Chondrocyte (in vitro differentiated cells): ENCODE data around the gene PATL1. TPM values are rescaled to one million over a fixed set of nuclear protein-coding genes. Genes with fewer than 3 reads are reported as not detected.
"Not testable (repeated sequence)": the region's sequence is repeated elsewhere in the genome, so short reads cannot be mapped to it uniquely, and the experiment has no call there.

ENCODE experiments used
- DNase-seq: peaks from one replicate; pipeline ENCODE4 v3.0.0; 2021; ENCODE audit warnings: mixed read lengths, low spot score
- H3K27ac Mint-ChIP-seq: one replicate; pipeline ENCODE4 v1.8.0; 2021; ENCODE audit warnings: mild to moderate bottlenecking, moderate library complexity, mixed read lengths; ENCODE audit not compliant: unreplicated experiment
- H3K27me3 Mint-ChIP-seq: 2 replicates; pipeline ENCODE4 v1.8.0; 2021; ENCODE audit warnings: low read depth, mixed read lengths
- H3K36me3 Mint-ChIP-seq: 2 replicates; pipeline ENCODE4 v1.8.0; 2021; ENCODE audit warnings: low read depth, mixed read lengths
- H3K4me1 Mint-ChIP-seq: 2 replicates; pipeline ENCODE4 v1.8.0; 2021; ENCODE audit warnings: low read depth, mild to moderate bottlenecking, mixed read lengths
- H3K4me3 Mint-ChIP-seq: one replicate; pipeline ENCODE4 v1.8.0; 2021; ENCODE audit warnings: mild to moderate bottlenecking, moderate library complexity, mixed read lengths; ENCODE audit not compliant: unreplicated experiment
- H3K9me3 Mint-ChIP-seq: 2 replicates; pipeline ENCODE4 v1.8.0; 2021; ENCODE audit warnings: low read depth, mixed read lengths
- CTCF ChIP-seq: fragments of 200-600 bp; sonication (generic); IDR thresholded peaks from 2 replicates; pipeline ENCODE4 v1.5.0; 2021; ENCODE audit warnings: antibody characterized with exemption, mild to moderate bottlenecking, moderate library complexity
- total RNA-seq: library from RNA; stranded (reverse); gene quantifications from 3 replicates; pipeline ENCODE4 v1.2.1, GENCODE V29; 2021

Gene PATL1
- total RNA-seq, 1 donor from 2014 or later = 28.8 TPM

- Mint-ChIP-seq H3K27me3 (peaks cover 9% of the 10 kb centered on the region), H3K27ac (no peak overlapping the region), H3K36me3 (no peaks in the 10 kb centered on the region), H3K4me3 (no peak overlapping the region), H3K9me3 (no peaks in the 10 kb centered on the region), H3K4me1 (no peaks in the 10 kb centered on the region)
- no peak for DNase-seq
- no peak for TF ChIP-seq CTCF
Measured at GRCh38 chr11:59708537-59708936, 39.7 kb upstream of the PATL1 start.

DNA sequence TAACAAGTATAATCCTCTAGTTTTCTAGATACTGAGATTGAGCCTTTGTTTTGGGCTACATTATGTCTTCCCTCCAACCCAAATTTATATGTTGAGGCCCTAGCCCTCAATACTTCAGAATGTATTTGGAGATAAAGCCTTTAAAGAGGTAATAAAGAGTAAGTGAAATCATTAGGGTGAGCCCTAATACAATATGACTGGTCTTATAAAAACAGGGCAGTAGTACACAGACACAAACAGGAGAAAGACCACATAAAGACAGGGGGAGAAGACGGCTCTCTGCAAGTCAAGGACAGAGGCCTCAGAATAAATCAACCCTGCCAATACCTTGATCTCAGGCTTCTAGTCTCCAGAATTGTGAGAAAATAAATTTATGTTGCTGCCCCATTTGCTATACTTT is 38.5 kb upstream of the PATL1 start:
- DNase-seq = no peak
- Mint-ChIP-seq H3K4me1 (no peaks in the 10 kb centered on the region), H3K27me3 (peaks cover 4% of the 10 kb centered on the region), H3K4me3 (no peak overlapping the region), H3K27ac (no peak overlapping the region), H3K36me3 (no peaks in the 10 kb centered on the region), H3K9me3 (no peaks in the 10 kb centered on the region)
- no peak for TF ChIP-seq CTCF

DNA sequence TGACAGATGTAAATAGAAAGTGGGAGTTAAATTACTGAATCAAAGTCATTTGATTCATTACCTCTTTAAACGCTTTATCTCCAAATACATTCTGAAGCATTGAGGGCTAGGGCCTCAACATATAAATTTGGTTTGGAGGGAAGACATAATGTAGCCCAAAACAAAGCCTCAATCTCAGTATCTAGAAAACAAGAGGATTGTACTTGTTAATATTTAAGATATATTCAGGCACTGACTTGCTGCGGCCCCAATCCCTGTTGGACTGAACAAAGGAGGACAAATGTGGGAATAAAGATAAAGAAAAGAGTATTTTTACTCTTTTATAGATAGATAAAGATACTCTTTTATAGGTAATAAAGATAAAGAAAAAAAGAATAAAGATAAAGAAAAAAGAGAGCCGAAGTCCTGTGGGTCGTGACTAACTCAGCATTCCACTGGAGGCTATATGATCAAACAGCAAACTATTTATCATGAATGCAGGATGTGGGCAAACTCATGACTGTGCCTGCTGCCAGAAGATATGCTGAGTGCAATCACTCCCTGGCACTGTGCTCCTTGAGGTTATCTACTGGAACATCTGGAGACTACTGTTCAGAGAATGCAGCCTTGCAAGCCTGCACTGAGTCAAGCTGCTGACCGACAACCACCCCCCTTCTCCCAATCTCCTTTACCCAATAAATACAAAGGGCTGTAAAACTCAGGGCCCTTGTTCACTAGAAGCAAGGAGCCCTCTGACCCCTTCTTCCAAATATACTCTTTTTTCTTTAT is 37.9 kb upstream of the PATL1 start:
- no peaks in the 10 kb centered on the region for H3K9me3 Mint-ChIP-seq
- H3K4me1 Mint-ChIP-seq = no peaks in the 10 kb centered on the region
- H3K27ac Mint-ChIP-seq = no peak overlapping the region
- H3K4me3 Mint-ChIP-seq = no peak overlapping the region
- no peaks in the 10 kb centered on the region for H3K36me3 Mint-ChIP-seq
- no peak for TF ChIP-seq CTCF
- DNase-seq = no peak
- H3K27me3 Mint-ChIP-seq = peaks cover 4% of the 10 kb centered on the region

- no peak overlapping the region for H3K27ac Mint-ChIP-seq
- no peaks in the 10 kb centered on the region for H3K4me1 Mint-ChIP-seq
- no peak overlapping the region for H3K4me3 Mint-ChIP-seq
- peaks cover 4% of the 10 kb centered on the region for H3K27me3 Mint-ChIP-seq
- no peak for DNase-seq
- TF ChIP-seq CTCF = no peak
- no peaks in the 10 kb centered on the region for H3K9me3 Mint-ChIP-seq
- H3K36me3 Mint-ChIP-seq = no peaks in the 10 kb centered on the region
Measured at GRCh38 chr11:59705294-59705693, 36.5 kb upstream of the PATL1 start.

DNA sequence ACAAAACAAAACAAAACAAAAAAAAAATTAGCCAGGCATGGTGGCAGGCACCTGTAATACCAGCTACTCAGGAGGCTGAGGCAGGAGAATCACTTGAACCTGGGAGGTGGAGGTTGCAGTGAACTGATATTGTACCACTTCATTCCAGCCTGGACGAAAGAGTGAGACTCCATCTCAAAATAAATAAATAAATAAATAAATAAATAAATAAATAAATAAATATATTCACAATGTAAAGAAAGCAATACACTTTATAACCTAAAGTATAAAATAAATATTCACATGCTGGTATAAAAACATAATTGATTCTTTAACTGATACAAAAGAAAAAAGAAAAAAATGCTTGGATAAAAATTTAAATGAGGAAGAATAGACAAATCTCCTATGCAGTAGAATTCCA is 34.7 kb upstream of the PATL1 start:
- not testable (repeated sequence) for H3K9me3 Mint-ChIP-seq, H3K4me3 Mint-ChIP-seq, H3K4me1 Mint-ChIP-seq, DNase-seq, H3K27ac Mint-ChIP-seq, H3K27me3 Mint-ChIP-seq, H3K36me3 Mint-ChIP-seq

- H3K9me3 Mint-ChIP-seq, DNase-seq, H3K4me1 Mint-ChIP-seq, H3K36me3 Mint-ChIP-seq, H3K27ac Mint-ChIP-seq, H3K4me3 Mint-ChIP-seq: not testable (repeated sequence)
- peaks cover 20% of the 10 kb centered on the region for H3K27me3 Mint-ChIP-seq
Measured at GRCh38 chr11:59700157-59700556, 31.3 kb upstream of the PATL1 start.
